IPS-18c (cell line): ENCODE results near the gene FRS2.
A peak's percentile ranks its signal among the peaks of the same experiment; 100 is the strongest.

Experiments
- H3K4me3 ChIP-seq: 2 replicates; pipeline ENCODE4 v1.7.0; 2013; ENCODE audit warnings: low read depth, mild to moderate bottlenecking, low read length, moderate library complexity; ENCODE audit not compliant: insufficient read depth
- H3K9me3 ChIP-seq: one replicate; pipeline ENCODE4 v1.6.1; 2013; ENCODE audit warnings: mild to moderate bottlenecking, low read length, moderate library complexity; ENCODE audit not compliant: control insufficient read depth, insufficient read depth

Gene FRS2

GRCh38 chr12:69470189-69471075 lies at the start of gene FRS2:
Gene FRS2 (plus strand): TSS chr12:69470388. CDS start chr12:69569031, 98,643 bp downstream.
- peak within 1 kb of the TSS; percentile 97 for H3K4me3 ChIP-seq
- no peaks in the 10 kb centered on the region for H3K9me3 ChIP-seq

GRCh38 chr12:69421548-69421947 lies 48.6 kb upstream of the FRS2 start:
- Histone ChIP-seq H3K9me3 (no peaks in the 10 kb centered on the region), H3K4me3 (no peak overlapping the region)

GRCh38 chr12:69423037-69423905 lies 46.9 kb upstream of the FRS2 start:
- Histone ChIP-seq H3K4me3 (no peak overlapping the region), H3K9me3 (no peaks in the 10 kb centered on the region)

GRCh38 chr12:69425417-69425816 lies 44.8 kb upstream of the FRS2 start:
- Histone ChIP-seq H3K4me3 (no peak overlapping the region), H3K9me3 (no peaks in the 10 kb centered on the region)

- Histone ChIP-seq H3K9me3 (no peaks in the 10 kb centered on the region), H3K4me3 (no peak overlapping the region)
Observed at GRCh38 chr12:69428351-69429073, 41.7 kb upstream of the FRS2 start.

GRCh38 chr12:69430942-69431590 lies 39.1 kb upstream of the FRS2 start:
- Histone ChIP-seq H3K9me3 (no peaks in the 10 kb centered on the region), H3K4me3 (no peak overlapping the region)

- no peak overlapping the region for H3K4me3 ChIP-seq
- H3K9me3 ChIP-seq: no peaks in the 10 kb centered on the region
Observed at GRCh38 chr12:69431591-69432222, 38.5 kb upstream of the FRS2 start.

GRCh38 chr12:69433653-69434052 lies 36.5 kb upstream of the FRS2 start:
- H3K4me3 ChIP-seq: no peak overlapping the region
- H3K9me3 ChIP-seq: no peaks in the 10 kb centered on the region

GRCh38 chr12:69435644-69436043 lies 34.5 kb upstream of the FRS2 start:
- H3K4me3 ChIP-seq: no peak overlapping the region
- H3K9me3 ChIP-seq: no peaks in the 10 kb centered on the region

- Histone ChIP-seq H3K4me3 (no peak overlapping the region), H3K9me3 (no peaks in the 10 kb centered on the region)
Observed at GRCh38 chr12:69437073-69437472, 33.1 kb upstream of the FRS2 start.

GRCh38 chr12:69438539-69438938 lies 31.6 kb upstream of the FRS2 start:
- Histone ChIP-seq H3K9me3 (no peaks in the 10 kb centered on the region), H3K4me3 (no peak overlapping the region)

- Histone ChIP-seq H3K9me3 (no peaks in the 10 kb centered on the region), H3K4me3 (no peak overlapping the region)
Observed at GRCh38 chr12:69440016-69440415, 30.2 kb upstream of the FRS2 start.

- Histone ChIP-seq H3K4me3 (no peak overlapping the region), H3K9me3 (no peaks in the 10 kb centered on the region)
Observed at GRCh38 chr12:69440886-69441285, 29.3 kb upstream of the FRS2 start.

GRCh38 chr12:69442894-69443293 lies 27.3 kb upstream of the FRS2 start:
- H3K4me3 ChIP-seq: no peak overlapping the region
- no peaks in the 10 kb centered on the region for H3K9me3 ChIP-seq

GRCh38 chr12:69443916-69444315 lies 26.3 kb upstream of the FRS2 start:
- no peaks in the 10 kb centered on the region for H3K9me3 ChIP-seq

GRCh38 chr12:69447892-69448291 lies 22.3 kb upstream of the FRS2 start:
- Histone ChIP-seq H3K4me3 (no peak overlapping the region), H3K9me3 (no peaks in the 10 kb centered on the region)

More at GRCh38 chr12:69443916-69444315, 26.3 kb upstream of the FRS2 start:
- no peak overlapping the region for H3K4me3 ChIP-seq
